Endodermal cell (in vitro differentiated cells): Measurements from ENCODE around the gene CLOCK. TPM values are rescaled to one million over a fixed set of nuclear protein-coding genes. Genes with fewer than 3 reads are reported as not detected.

Experiments
- DNase-seq: peaks from one replicate; pipeline ENCODE4 v3.0.0-alpha.2; 2017
- H3K27ac ChIP-seq: 2 replicates; pipeline ENCODE4 v1.5.1; 2013; ENCODE audit warnings: mild to moderate bottlenecking, low read depth, low read length, moderate library complexity
- H3K27me3 ChIP-seq: 2 replicates; pipeline ENCODE4 v1.6.1; 2013; ENCODE audit warnings: mild to moderate bottlenecking, low read length, moderate library complexity; ENCODE audit not compliant: insufficient read depth, control insufficient read depth, poor library complexity, severe bottlenecking
- H3K36me3 ChIP-seq: 2 replicates; pipeline ENCODE4 v1.7.0; 2013; ENCODE audit warnings: mild to moderate bottlenecking, low read length, moderate library complexity; ENCODE audit not compliant: control insufficient read depth, insufficient read depth
- H3K4me1 ChIP-seq: one replicate; pipeline ENCODE4 v1.7.0; 2013; ENCODE audit warnings: low read length; ENCODE audit not compliant: control insufficient read depth, insufficient read depth
- H3K4me3 ChIP-seq: 2 replicates; pipeline ENCODE4 v1.5.1; 2013; ENCODE audit warnings: mild to moderate bottlenecking, low read length, moderate library complexity
- H3K9ac ChIP-seq: 2 replicates; pipeline ENCODE4 v1.6.1; 2013; ENCODE audit warnings: mild to moderate bottlenecking, low read length, moderate library complexity; ENCODE audit not compliant: poor library complexity, severe bottlenecking; ENCODE audit errors: extremely low read depth
- H3K9me3 ChIP-seq: 2 replicates; pipeline ENCODE4 v1.6.1; 2013; ENCODE audit warnings: mild to moderate bottlenecking, low read length, moderate library complexity; ENCODE audit not compliant: control insufficient read depth
- H3K27ac Mint-ChIP-seq: 2 replicates; pipeline ENCODE4 v1.8.0; 2020; ENCODE audit warnings: mixed read lengths
- H3K27me3 Mint-ChIP-seq: 2 replicates; pipeline ENCODE4 v1.8.0; 2021; ENCODE audit warnings: mild to moderate bottlenecking, mixed read lengths; ENCODE audit not compliant: insufficient read depth
- H3K36me3 Mint-ChIP-seq: 2 replicates; pipeline ENCODE4 v1.8.0; 2020; ENCODE audit warnings: low read depth, mixed read lengths
- H3K4me1 Mint-ChIP-seq: 2 replicates; pipeline ENCODE4 v1.8.0; 2020; ENCODE audit warnings: mixed read lengths
- H3K4me3 Mint-ChIP-seq: 2 replicates; pipeline ENCODE4 v1.8.0; 2020; ENCODE audit warnings: mild to moderate bottlenecking, moderate library complexity, mixed read lengths
- H3K9me3 Mint-ChIP-seq: 2 replicates; pipeline ENCODE4 v1.8.0; 2020; ENCODE audit warnings: mild to moderate bottlenecking, mixed read lengths
- WGBS, 2 experiments: methylation state at CpG; one replicate each; pipeline versions ENCODE4 v1.1.5 to v1.1.7; 2013; ENCODE audit warnings: missing lambda C conversion rate in 2 of 2, mixed read lengths in 1 of 2; ENCODE audit not compliant: insufficient coverage in 1 of 2, insufficient read length in 1 of 2; 5-methylcytosine and 5-hydroxymethylcytosine counted together
- total RNA-seq, 2 donors: library from RNA; stranded (reverse); fragmentation: NEBNext Ultra II Directional in 1 of 2; extraction: Animal tissue kit (Norgen Biotek cat#: 25700) in 1 of 2; gene quantifications; 2 replicates in 1 of 2; 3 replicates in 1 of 2; pipeline ENCODE4 v1.2.1, GENCODE V29; 2021
- TF ChIP-seq, protein P1 (sequence below): fragments of 200-600 bp; sonication (generic); conservative IDR thresholded peaks from 2 replicates; pipeline ENCODE4 v1.5.0; 2021; ENCODE audit warnings: antibody characterized with exemption, mild to moderate bottlenecking

The CLOCK gene
- total RNA-seq, 2 donors from 2014 or later: 22.9 to 25.1 TPM

DNA sequence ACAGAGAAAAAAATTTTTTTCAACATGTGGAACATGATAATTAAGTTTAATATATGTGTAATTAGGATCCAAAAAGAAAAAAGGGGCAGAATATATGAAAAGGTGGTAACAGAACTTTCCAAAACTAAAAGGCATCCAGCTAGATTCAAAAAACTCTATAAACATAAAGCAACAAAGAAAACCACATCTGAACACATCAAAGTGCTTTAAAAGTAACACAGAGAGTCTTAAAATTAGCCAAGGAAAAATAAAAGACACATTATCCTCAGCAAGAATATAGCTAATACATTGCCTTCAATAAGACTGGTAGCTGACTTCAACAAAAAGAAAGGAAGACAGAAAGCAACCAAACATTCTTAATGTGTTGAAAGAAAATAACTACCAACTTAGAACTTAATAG, 8.2 kb downstream of the CLOCK start:
- Mint-ChIP-seq H3K27me3 (no peaks in the 10 kb centered on the region), H3K9me3 (peaks cover 21% of the 10 kb centered on the region), H3K4me1 (peaks cover 20% of the 10 kb centered on the region), H3K27ac (no peak overlapping the region), H3K36me3 (peaks cover 38% of the 10 kb centered on the region), H3K4me3 (no peak overlapping the region)
- Histone ChIP-seq H3K36me3 (peaks cover 4% of the 10 kb centered on the region), H3K4me3 (no peak overlapping the region), H3K27me3 (no peaks in the 10 kb centered on the region), H3K4me1 (no peaks in the 10 kb centered on the region), H3K27ac (no peak overlapping the region), H3K9ac (no peak overlapping the region), H3K9me3 (peaks cover 21% of the 10 kb centered on the region)
- DNase-seq: no peak
- TF ChIP-seq, protein P1, sequence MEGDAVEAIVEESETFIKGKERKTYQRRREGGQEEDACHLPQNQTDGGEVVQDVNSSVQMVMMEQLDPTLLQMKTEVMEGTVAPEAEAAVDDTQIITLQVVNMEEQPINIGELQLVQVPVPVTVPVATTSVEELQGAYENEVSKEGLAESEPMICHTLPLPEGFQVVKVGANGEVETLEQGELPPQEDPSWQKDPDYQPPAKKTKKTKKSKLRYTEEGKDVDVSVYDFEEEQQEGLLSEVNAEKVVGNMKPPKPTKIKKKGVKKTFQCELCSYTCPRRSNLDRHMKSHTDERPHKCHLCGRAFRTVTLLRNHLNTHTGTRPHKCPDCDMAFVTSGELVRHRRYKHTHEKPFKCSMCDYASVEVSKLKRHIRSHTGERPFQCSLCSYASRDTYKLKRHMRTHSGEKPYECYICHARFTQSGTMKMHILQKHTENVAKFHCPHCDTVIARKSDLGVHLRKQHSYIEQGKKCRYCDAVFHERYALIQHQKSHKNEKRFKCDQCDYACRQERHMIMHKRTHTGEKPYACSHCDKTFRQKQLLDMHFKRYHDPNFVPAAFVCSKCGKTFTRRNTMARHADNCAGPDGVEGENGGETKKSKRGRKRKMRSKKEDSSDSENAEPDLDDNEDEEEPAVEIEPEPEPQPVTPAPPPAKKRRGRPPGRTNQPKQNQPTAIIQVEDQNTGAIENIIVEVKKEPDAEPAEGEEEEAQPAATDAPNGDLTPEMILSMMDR: no peak

DNA sequence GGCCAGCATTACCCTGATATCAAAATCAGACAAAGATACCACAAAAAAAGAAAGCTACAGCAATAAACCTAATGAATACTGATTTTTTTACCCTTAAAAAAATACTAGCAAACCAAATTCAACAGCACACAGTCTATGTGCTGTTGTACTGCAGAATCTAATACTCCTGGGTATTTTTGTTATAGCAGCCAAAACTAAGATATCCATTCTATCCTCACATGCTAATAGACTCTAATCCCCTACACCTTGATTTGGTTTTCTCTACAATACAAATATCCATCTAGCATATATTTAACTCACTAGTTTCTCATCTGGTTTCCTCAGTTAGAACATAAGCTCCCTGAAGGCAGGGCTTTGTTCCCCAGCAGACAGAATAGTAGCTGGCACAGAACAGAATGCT, 12.4 kb downstream of the CLOCK start:
- no peak overlapping the region for H3K4me3 Mint-ChIP-seq
- no peak for DNase-seq
- no peak overlapping the region for H3K27ac ChIP-seq
- H3K9me3 ChIP-seq: peaks cover 55% of the 10 kb centered on the region
- no peaks in the 10 kb centered on the region for H3K27me3 ChIP-seq
- no peak overlapping the region for H3K27ac Mint-ChIP-seq
- no peak overlapping the region for H3K9ac ChIP-seq
- no peaks in the 10 kb centered on the region for H3K27me3 Mint-ChIP-seq
- H3K4me1 Mint-ChIP-seq: peaks cover 6% of the 10 kb centered on the region
- no peaks in the 10 kb centered on the region for H3K4me1 ChIP-seq
- H3K4me3 ChIP-seq: no peak overlapping the region
- TF ChIP-seq, protein P1: no peak
- H3K9me3 Mint-ChIP-seq: peaks cover 45% of the 10 kb centered on the region
- H3K36me3 Mint-ChIP-seq: peaks cover 65% of the 10 kb centered on the region
- peaks cover 4% of the 10 kb centered on the region for H3K36me3 ChIP-seq

DNA sequence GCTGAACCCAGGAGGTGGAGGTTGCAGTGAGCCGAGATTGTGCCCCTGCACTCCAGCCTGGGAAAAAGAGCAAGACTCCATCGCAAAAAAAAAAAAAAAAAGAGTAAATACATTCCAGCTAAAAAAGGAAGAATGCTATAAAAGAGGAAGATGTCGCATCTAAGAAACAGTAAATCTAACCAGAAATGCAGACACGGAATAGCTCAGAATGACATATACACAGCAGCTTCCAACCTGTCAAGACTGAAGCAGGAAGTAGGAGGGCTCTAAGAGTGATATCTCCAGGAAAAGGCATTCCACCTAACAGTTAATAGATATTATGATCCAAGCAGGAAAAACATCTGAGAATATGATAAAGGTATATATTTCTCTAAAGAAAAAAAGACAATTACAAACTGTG, 16.0 kb downstream of the CLOCK start:
- H3K4me3 ChIP-seq: no peak overlapping the region
- no peaks in the 10 kb centered on the region for H3K27me3 Mint-ChIP-seq
- no peaks in the 10 kb centered on the region for H3K27me3 ChIP-seq
- peaks cover 39% of the 10 kb centered on the region for H3K9me3 Mint-ChIP-seq
- 84 to 98% methylated on average over 2 to 3 of the region's 4 CpGs for WGBS, 2 experiments
- TF ChIP-seq, protein P1: no peak
- H3K36me3 ChIP-seq: peaks cover 4% of the 10 kb centered on the region
- H3K4me3 Mint-ChIP-seq: no peak overlapping the region
- peaks cover 10% of the 10 kb centered on the region for H3K4me1 Mint-ChIP-seq
- H3K9ac ChIP-seq: no peak overlapping the region
- peaks cover 48% of the 10 kb centered on the region for H3K36me3 Mint-ChIP-seq
- H3K9me3 ChIP-seq: peaks cover 45% of the 10 kb centered on the region
- H3K27ac ChIP-seq: no peak overlapping the region
- no peak overlapping the region for H3K27ac Mint-ChIP-seq
- DNase-seq: no peak
- H3K4me1 ChIP-seq: no peaks in the 10 kb centered on the region
